ENCODE measurements around the gene EPS8L3.
"Not testable (repeated sequence)": the region's sequence is repeated elsewhere in the genome, so short reads cannot be mapped to it uniquely, and the experiment has no call there.

EPS8L3 gene

DNA sequence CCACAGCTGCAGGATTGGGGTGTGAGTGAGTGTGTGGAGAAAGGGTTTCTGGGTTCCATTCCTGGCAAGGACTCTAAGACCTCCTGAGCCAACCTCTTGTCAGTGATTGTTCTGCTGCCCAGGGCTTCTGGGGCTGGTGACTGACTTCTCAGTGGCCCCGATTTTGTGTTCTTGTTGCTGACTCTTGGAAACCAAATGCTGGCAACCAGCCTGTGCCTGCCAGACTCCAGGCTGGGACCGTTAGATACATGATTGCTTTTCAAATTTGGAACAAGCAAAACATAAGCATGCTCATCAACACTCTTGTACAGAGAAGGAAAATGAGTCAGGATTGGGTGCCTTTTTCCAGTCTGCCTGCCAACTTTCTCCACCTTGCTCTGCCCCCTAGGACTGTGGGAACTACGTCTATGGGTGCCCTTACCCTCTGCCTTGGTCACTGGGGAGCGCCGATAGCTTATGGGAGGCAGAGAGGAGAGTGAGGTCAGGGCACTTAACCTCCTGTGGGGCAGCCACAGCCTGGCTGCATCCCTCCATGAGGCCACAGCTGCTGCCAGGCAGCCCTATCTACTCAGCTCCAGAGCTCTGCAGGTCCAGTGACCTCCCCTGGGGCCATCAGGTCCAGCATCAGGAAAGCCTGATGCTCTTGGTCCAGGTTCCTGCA lies 39.3 kb upstream of the EPS8L3 start:
- no peaks in the 10 kb centered on the region for H3K27me3 ChIP-seq (ENCODE audit: insufficient read depth, poor library complexity, severe bottlenecking)
- TF ChIP-seq, protein P1, sequence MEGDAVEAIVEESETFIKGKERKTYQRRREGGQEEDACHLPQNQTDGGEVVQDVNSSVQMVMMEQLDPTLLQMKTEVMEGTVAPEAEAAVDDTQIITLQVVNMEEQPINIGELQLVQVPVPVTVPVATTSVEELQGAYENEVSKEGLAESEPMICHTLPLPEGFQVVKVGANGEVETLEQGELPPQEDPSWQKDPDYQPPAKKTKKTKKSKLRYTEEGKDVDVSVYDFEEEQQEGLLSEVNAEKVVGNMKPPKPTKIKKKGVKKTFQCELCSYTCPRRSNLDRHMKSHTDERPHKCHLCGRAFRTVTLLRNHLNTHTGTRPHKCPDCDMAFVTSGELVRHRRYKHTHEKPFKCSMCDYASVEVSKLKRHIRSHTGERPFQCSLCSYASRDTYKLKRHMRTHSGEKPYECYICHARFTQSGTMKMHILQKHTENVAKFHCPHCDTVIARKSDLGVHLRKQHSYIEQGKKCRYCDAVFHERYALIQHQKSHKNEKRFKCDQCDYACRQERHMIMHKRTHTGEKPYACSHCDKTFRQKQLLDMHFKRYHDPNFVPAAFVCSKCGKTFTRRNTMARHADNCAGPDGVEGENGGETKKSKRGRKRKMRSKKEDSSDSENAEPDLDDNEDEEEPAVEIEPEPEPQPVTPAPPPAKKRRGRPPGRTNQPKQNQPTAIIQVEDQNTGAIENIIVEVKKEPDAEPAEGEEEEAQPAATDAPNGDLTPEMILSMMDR (IDR thresholded peaks at IDR 0.05; ENCODE audit: poor library complexity, severe bottlenecking): no peak
- no peaks in the 10 kb centered on the region for H3K36me3 ChIP-seq (ENCODE audit: low read depth)
- H3K9me3 ChIP-seq (ENCODE audit: severe bottlenecking): no peaks in the 10 kb centered on the region
- peaks cover 3% of the 10 kb centered on the region for H3K4me1 ChIP-seq (ENCODE audit: insufficient read depth, poor library complexity, severe bottlenecking)
- no peak overlapping the region for H3K4me3 ChIP-seq (ENCODE audit: severe bottlenecking)
- H3K27ac ChIP-seq (ENCODE audit: poor library complexity, severe bottlenecking): no peak overlapping the region
- no peak for ATAC-seq (ENCODE audit: low read depth)
- DNase-seq (ENCODE audit: low spot score): no peak

DNA sequence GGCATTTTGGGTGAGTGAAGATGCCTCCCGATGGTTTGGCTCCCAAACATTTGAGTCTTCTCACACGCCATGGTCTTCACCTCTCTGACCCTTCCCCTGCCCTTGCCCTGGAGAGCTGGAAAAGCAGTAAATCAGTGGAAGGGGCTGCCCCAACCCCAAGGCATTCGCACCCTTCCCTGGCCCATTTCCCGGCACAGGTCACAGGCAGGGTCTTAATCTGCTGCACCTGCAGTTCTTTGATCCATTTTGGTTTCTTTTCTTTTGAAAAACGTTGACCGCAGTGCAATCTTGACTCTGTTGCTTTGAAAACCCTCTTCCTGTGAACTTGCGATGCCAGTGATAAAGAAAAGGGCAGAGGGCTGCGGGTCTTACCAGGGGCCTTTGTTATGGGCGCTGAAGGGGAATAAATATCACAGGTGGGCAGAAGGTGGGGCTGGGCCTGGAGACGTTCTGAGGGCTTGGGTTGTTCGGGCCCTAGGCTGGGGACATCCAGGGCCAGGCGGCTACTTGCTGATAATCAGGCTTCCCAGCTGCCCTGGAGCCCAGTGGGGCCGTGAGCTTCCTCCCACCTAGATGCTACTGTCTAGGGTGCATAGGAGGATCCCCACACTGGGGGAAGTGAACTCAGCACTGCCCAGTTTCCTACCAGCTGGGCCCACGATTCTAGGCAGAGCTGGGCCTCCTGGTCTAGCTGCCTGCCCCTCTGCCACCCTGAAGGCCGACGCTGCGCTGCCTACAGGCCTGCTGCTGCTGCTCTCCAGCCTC lies 38.6 kb upstream of the EPS8L3 start:
- DNase-seq (ENCODE audit: low spot score) (no peak), ATAC-seq (ENCODE audit: low read depth) (no peak)
- H3K4me1 ChIP-seq (ENCODE audit: insufficient read depth, poor library complexity, severe bottlenecking): no peaks in the 10 kb centered on the region

DNA sequence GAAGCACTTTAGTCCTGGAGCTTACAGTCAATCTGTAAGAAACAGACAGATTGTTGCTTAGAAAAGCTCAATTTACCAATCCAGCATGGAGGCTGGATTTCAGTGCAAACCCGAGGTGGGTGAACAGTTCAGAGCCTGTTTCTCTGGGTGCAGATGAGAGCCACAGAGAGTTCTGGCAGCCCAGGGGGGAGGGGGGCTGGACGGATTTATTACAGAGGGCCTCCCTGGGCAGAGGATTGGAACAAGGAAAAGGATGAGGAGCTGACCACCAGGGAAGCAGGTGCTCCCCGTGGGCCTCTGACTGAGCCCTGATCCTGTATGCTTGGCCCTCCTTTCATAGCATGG lies 38.0 kb upstream of the EPS8L3 start:
- no peaks in the 10 kb centered on the region for H3K9me3 ChIP-seq (ENCODE audit: severe bottlenecking)
- H3K27me3 ChIP-seq (ENCODE audit: insufficient read depth, poor library complexity, severe bottlenecking): no peaks in the 10 kb centered on the region
- TF ChIP-seq, protein P1 (IDR thresholded peaks at IDR 0.05; ENCODE audit: poor library complexity, severe bottlenecking): no peak
- H3K4me1 ChIP-seq (ENCODE audit: insufficient read depth, poor library complexity, severe bottlenecking): peaks cover under 1% of the 10 kb centered on the region
- no peak overlapping the region for H3K4me3 ChIP-seq (ENCODE audit: severe bottlenecking)
- DNase-seq (ENCODE audit: low spot score): no peak
- H3K27ac ChIP-seq (ENCODE audit: poor library complexity, severe bottlenecking): no peak overlapping the region
- no peaks in the 10 kb centered on the region for H3K36me3 ChIP-seq (ENCODE audit: low read depth)
- ATAC-seq (ENCODE audit: low read depth): no peak

More for the DNA sequence above, 38.6 kb upstream of the EPS8L3 start:
- TF ChIP-seq, protein P1 (IDR thresholded peaks at IDR 0.05; ENCODE audit: poor library complexity, severe bottlenecking): no peak
- Histone ChIP-seq H3K9me3 (ENCODE audit: severe bottlenecking) (no peaks in the 10 kb centered on the region), H3K36me3 (ENCODE audit: low read depth) (no peaks in the 10 kb centered on the region), H3K4me3 (ENCODE audit: severe bottlenecking) (no peak overlapping the region), H3K27me3 (ENCODE audit: insufficient read depth, poor library complexity, severe bottlenecking) (no peaks in the 10 kb centered on the region), H3K27ac (ENCODE audit: poor library complexity, severe bottlenecking) (no peak overlapping the region)

DNA sequence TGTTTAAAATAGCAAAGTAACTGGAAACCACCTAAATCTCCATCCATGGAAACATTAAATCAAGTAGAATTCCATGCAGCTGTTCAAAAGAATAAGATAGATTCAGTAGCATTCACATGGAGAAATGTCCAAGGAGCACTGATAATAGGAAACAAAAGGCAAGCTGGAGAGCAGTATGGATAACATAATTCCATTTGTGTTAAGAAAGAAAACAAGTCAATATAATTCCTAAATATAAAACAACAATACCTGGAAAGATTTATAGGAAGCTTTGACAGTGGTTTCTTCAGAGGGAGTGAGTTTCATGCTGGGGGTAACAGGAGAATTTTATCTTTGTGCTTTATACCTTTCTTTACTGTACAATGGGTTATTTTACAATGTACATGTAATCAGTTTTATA lies 36.6 kb upstream of the EPS8L3 start:
- ATAC-seq (ENCODE audit: low read depth): no peak
- H3K4me3 ChIP-seq (ENCODE audit: severe bottlenecking): no peak overlapping the region
- no peaks in the 10 kb centered on the region for H3K36me3 ChIP-seq (ENCODE audit: low read depth)
- no peak overlapping the region for H3K27ac ChIP-seq (ENCODE audit: poor library complexity, severe bottlenecking)
- H3K4me1 ChIP-seq (ENCODE audit: insufficient read depth, poor library complexity, severe bottlenecking): peaks cover 4% of the 10 kb centered on the region
- no peak for DNase-seq (ENCODE audit: low spot score)
- H3K9me3 ChIP-seq (ENCODE audit: severe bottlenecking): no peaks in the 10 kb centered on the region
- TF ChIP-seq, protein P1 (IDR thresholded peaks at IDR 0.05; ENCODE audit: poor library complexity, severe bottlenecking): no peak
- H3K27me3 ChIP-seq (ENCODE audit: insufficient read depth, poor library complexity, severe bottlenecking): no peaks in the 10 kb centered on the region

DNA sequence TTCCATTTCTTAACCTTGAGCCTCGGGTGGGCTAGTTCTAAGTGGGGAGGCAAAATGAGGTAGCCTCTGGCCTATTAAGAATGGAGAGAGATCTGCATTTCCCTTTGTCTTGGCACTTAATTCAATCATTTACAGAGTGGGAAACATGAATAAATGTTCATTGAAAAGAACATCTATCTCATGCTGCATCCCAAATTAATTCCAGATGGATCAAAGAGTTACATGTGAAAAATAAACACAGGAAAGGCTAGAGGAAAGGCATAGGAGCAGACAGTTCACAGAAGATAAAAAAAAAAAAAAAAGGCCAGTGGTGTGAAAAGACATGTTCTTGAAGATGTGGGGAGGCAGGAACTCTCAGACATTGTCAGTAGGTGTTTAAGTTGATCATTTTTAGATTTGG lies 35.7 kb upstream of the EPS8L3 start:
- ATAC-seq (ENCODE audit: low read depth): no peak
- TF ChIP-seq, protein P1 (IDR thresholded peaks at IDR 0.05; ENCODE audit: poor library complexity, severe bottlenecking): no peak
- peaks cover 4% of the 10 kb centered on the region for H3K4me1 ChIP-seq (ENCODE audit: insufficient read depth, poor library complexity, severe bottlenecking)
- no peaks in the 10 kb centered on the region for H3K36me3 ChIP-seq (ENCODE audit: low read depth)
- H3K27ac ChIP-seq (ENCODE audit: poor library complexity, severe bottlenecking): no peak overlapping the region
- no peaks in the 10 kb centered on the region for H3K9me3 ChIP-seq (ENCODE audit: severe bottlenecking)
- no peak for DNase-seq (ENCODE audit: low spot score)
- H3K4me3 ChIP-seq (ENCODE audit: severe bottlenecking): no peak overlapping the region
- no peaks in the 10 kb centered on the region for H3K27me3 ChIP-seq (ENCODE audit: insufficient read depth, poor library complexity, severe bottlenecking)

DNA sequence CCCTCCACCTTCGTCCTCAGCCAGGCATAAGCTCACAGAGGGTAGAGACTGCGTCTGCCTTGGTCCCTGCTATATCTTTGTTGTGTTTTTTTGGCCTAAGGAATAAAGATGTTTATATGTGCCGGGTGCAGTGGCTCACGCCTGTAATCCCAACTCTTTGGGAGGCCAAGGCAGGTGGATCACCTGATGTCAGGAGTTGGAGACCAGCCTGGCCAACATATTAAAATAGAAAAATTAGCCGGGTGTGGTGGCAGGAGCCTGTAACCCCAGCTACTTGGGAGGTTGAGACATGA lies 33.5 kb upstream of the EPS8L3 start:
- H3K27me3 ChIP-seq (ENCODE audit: insufficient read depth, poor library complexity, severe bottlenecking); DNase-seq (ENCODE audit: low spot score); H3K36me3 ChIP-seq (ENCODE audit: low read depth); H3K4me3 ChIP-seq (ENCODE audit: severe bottlenecking); H3K27ac ChIP-seq (ENCODE audit: poor library complexity, severe bottlenecking); ATAC-seq (ENCODE audit: low read depth); H3K9me3 ChIP-seq (ENCODE audit: severe bottlenecking): not testable (repeated sequence)
- H3K4me1 ChIP-seq (ENCODE audit: insufficient read depth, poor library complexity, severe bottlenecking): peaks cover 23% of the 10 kb centered on the region
